ENCODE measurements around the gene GORASP2.

The GORASP2 gene

GRCh38 chr2:170930131-170930990 is 1.3 kb downstream of the GORASP2 start:
- no peak for TF ChIP-seq CTCF (IDR thresholded peaks at IDR 0.05)
- DNase-seq (ENCODE audit: low spot score), result no peak
- H3K4me3 ChIP-seq, result peak overlapping the region; percentile 99
- peak overlapping the region; percentile 91 to 98 for H3K27ac ChIP-seq

- Histone ChIP-seq H3K27ac (no peak overlapping the region), H3K4me3 (peak overlapping the region; percentile 99)
- TF ChIP-seq CTCF (IDR thresholded peaks at IDR 0.05), result no peak
- no peak for DNase-seq (ENCODE audit: low spot score)
Observed at GRCh38 chr2:170930991-170931266, 1.9 kb downstream of the GORASP2 start.

- TF ChIP-seq CTCF (IDR thresholded peaks at IDR 0.05), result no peak
- no peak overlapping the region for H3K4me3 ChIP-seq
- no peak for DNase-seq (ENCODE audit: low spot score)
- no peak overlapping the region for H3K27ac ChIP-seq
Observed at GRCh38 chr2:170932166-170932565, 3.1 kb downstream of the GORASP2 start.

- DNase-seq (ENCODE audit: low spot score), result no peak
- no peak for TF ChIP-seq CTCF (IDR thresholded peaks at IDR 0.05)
- H3K27ac ChIP-seq, result no peak overlapping the region
- no peak overlapping the region for H3K4me3 ChIP-seq
Observed at GRCh38 chr2:170932948-170933347, 3.9 kb downstream of the GORASP2 start.

- TF ChIP-seq CTCF (IDR thresholded peaks at IDR 0.05), result no peak
- no peak for DNase-seq (ENCODE audit: low spot score)
- Histone ChIP-seq H3K27ac (no peak overlapping the region), H3K4me3 (no peak overlapping the region)
Observed at GRCh38 chr2:170937709-170938379, 8.8 kb downstream of the GORASP2 start.

- no peak for TF ChIP-seq CTCF (IDR thresholded peaks at IDR 0.05)
- DNase-seq (ENCODE audit: low spot score), result no peak
- H3K27ac ChIP-seq, result no peak overlapping the region
Observed at GRCh38 chr2:170940066-170940465, 11.0 kb downstream of the GORASP2 start.

GRCh38 chr2:170942615-170943014 is 13.6 kb downstream of the GORASP2 start:
- no peak overlapping the region for H3K27ac ChIP-seq
- TF ChIP-seq CTCF (IDR thresholded peaks at IDR 0.05), result no peak
- H3K4me3 ChIP-seq, result no peak overlapping the region
- DNase-seq (ENCODE audit: low spot score), result no peak

More at GRCh38 chr2:170940066-170940465, 11.0 kb downstream of the GORASP2 start:
- H3K4me3 ChIP-seq, result no peak overlapping the region

Data from coronary artery (tissue), 2 donors.